A204.1 (cell line): ENCODE measurements around the gene SPANXB1.
"Not testable (repeated sequence)": the region's sequence is repeated elsewhere in the genome, so short reads cannot be mapped to it uniquely, and the experiment has no call there.

Experiments used
- FAIRE-seq: peaks from 2 replicates; lab custom pipeline; 2012; peaks lifted over from hg19 to GRCh38; lab: Jason Lieb, UNC

The SPANXB1 gene, protein sequence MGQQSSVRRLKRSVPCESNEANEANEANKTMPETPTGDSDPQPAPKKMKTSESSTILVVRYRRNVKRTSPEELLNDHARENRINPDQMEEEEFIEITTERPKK

GRCh38 chrX:141002568-141002967 lies at the start of gene SPANXB1:
TSS of gene SPANXB1 (plus strand) at chrX:141002594. CDS start at chrX:141002694, 100 bp downstream.
- FAIRE-seq: not testable (repeated sequence)

DNA sequence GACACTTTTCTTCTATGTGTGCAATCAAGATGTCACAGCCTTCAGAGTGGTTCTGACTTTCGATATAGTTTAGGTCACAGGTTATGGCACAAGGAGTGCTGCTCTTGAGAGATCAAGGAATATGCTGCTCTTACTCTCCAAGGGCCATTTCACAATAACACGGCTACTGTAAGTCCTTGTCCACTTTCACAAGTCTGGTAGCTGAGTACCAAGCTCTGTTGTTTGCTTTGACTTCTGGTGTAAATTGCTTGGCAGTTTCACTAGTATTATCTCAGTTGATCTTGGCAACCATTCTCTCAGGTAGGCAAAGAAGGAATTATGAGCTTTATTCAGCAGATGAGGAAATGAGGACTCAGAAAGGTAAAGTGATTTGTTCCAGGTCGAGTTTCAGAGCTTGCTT lies 35.4 kb upstream of the SPANXB1 start:
- FAIRE-seq: no peak

GRCh38 chrX:140971099-140971795 lies 31.1 kb upstream of the SPANXB1 start:
- no peak for FAIRE-seq

DNA sequence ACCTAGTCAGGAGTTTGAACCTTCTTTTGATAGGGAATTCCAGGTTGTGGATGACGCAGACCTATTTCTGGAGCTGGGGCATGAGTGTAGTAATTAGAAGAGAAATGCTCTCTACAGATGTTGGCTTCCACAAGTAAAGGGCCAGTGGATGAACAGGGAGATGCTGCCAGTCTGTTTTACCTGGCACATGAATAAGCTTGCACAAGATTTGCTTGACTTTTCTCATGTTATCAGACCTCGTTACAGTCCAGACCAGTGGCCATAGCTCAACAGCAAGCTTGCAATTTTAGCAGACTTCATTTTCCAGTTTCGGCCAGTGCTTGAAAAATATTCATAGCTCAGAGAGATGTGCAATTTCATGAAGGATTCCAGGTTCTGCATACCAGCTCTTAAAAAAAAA lies 26.9 kb upstream of the SPANXB1 start:
- FAIRE-seq: no peak

- no peak for FAIRE-seq
Measured at GRCh38 chrX:140980271-140980670, 22.1 kb upstream of the SPANXB1 start.

DNA sequence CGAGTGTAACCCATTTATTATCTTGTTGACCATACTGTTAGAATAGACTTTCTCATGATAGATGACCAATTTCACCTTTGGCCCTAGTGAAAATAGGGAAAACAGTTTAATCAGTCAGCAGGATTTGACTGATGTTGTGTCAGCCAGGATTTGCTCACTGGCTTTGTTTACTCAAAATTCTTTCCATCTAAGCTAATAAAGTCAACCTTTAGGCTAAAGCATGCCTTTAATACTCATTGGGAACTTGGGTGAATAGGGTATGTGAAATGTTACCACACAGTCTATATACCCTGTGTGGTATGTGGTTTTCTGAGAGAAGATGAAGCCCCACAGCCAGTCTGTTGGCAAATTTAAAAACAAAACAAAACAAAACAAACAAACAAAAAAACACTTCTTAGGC lies 18.7 kb upstream of the SPANXB1 start:
- FAIRE-seq: no peak

- not testable (repeated sequence) for FAIRE-seq
Measured at GRCh38 chrX:141005243-141005642, 2.8 kb downstream of the SPANXB1 start.

DNA sequence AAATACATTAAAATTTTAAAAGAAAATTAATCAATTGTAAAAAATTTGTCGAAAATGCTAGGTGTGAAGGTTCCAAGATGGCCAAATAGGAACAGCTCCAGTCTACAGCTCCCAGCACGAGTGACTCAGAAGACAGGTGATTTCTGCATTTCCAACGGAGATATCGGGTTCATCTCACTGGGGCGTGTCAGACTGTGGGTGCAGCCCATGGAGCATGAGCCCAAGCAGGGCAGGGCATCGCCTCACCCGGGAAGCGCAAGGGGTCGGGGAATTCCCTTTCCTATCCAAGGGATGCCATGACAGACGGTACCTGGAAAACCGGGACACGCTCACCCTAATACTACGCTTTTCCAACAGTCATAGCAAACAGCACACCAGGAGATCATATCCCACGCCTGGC lies 41.9 kb downstream of the SPANXB1 start:
- not testable (repeated sequence) for FAIRE-seq

- FAIRE-seq: not testable (repeated sequence)
Measured at GRCh38 chrX:141049878-141050277, 47.5 kb downstream of the SPANXB1 start.

- FAIRE-seq: not testable (repeated sequence)
Measured at GRCh38 chrX:141052098-141052497, 49.7 kb downstream of the SPANXB1 start.
